H9 (cell line): ENCODE measurements around the gene APLN. TPM values are rescaled to one million over a fixed set of nuclear protein-coding genes. Genes with fewer than 3 reads are reported as not detected.

Source experiments
- DNase-seq: peaks from one replicate; pipeline ENCODE4 v3.0.0-alpha.2; 2017
- H2AFZ ChIP-seq: one replicate; pipeline ENCODE4 v1.6.1; 2013; ENCODE audit warnings: mild to moderate bottlenecking, low read length, control low read depth, moderate library complexity
- H2AK5ac ChIP-seq: 2 replicates; pipeline ENCODE4 v1.6.1; 2013; ENCODE audit warnings: low read length, control low read depth, mixed read lengths; ENCODE audit not compliant: insufficient read length
- H2BK120ac ChIP-seq: one replicate; pipeline ENCODE4 v1.6.1; 2013; ENCODE audit warnings: low read depth, mild to moderate bottlenecking, low read length, control low read depth, inconsistent platforms; ENCODE audit not compliant: poor library complexity, severe bottlenecking
- H2BK12ac ChIP-seq: 2 replicates; pipeline ENCODE4 v1.6.1; 2013; ENCODE audit warnings: low read length, control low read depth, mixed read lengths, low read depth; ENCODE audit not compliant: insufficient read length
- H2BK15ac ChIP-seq: 2 replicates; pipeline ENCODE4 v1.6.1; 2013; ENCODE audit warnings: low read depth, low read length, control low read depth
- H2BK20ac ChIP-seq: one replicate; pipeline ENCODE4 v1.6.1; 2013; ENCODE audit warnings: low read depth, mild to moderate bottlenecking, low read length, control low read depth, inconsistent platforms; ENCODE audit not compliant: poor library complexity, severe bottlenecking
- H2BK5ac ChIP-seq: 2 replicates; pipeline ENCODE4 v1.6.1; 2013; ENCODE audit warnings: low read length, control low read depth, mixed read lengths; ENCODE audit not compliant: insufficient read length
- H3K14ac ChIP-seq: 2 replicates; pipeline ENCODE4 v1.6.1; 2013; ENCODE audit warnings: low read length, control low read depth; ENCODE audit not compliant: insufficient read depth
- H3K18ac ChIP-seq: 2 replicates; pipeline ENCODE4 v1.6.1; 2013; ENCODE audit warnings: low read depth, mild to moderate bottlenecking, mixed read lengths, low read length, control low read depth; ENCODE audit not compliant: insufficient read length
- H3K23ac ChIP-seq: 2 replicates; pipeline ENCODE4 v1.6.1; 2013; ENCODE audit warnings: low read length, control low read depth, mixed read lengths, low read depth; ENCODE audit not compliant: insufficient read length
- H3K23me2 ChIP-seq: 2 replicates; pipeline ENCODE4 v1.6.1; 2013; ENCODE audit warnings: low read depth, mild to moderate bottlenecking, mixed read lengths, low read length, control low read depth; ENCODE audit not compliant: insufficient read length, poor library complexity, severe bottlenecking
- H3K27ac ChIP-seq: 2 replicates; pipeline ENCODE4 v1.5.1; 2013; ENCODE audit warnings: low read length, control low read depth, mixed read lengths, low read depth; ENCODE audit not compliant: insufficient read length
- H3K27me3 ChIP-seq: 2 replicates; pipeline ENCODE4 v1.6.1; 2013; ENCODE audit warnings: low read length, control low read depth, inconsistent platforms; ENCODE audit not compliant: insufficient read depth
- H3K4ac ChIP-seq: 2 replicates; pipeline ENCODE4 v1.6.1; 2013; ENCODE audit warnings: low read depth, mild to moderate bottlenecking, control low read depth, inconsistent platforms, low read length, moderate library complexity
- H3K4me1 ChIP-seq: 2 replicates; pipeline ENCODE4 v1.6.1; 2013; ENCODE audit warnings: low read length, control low read depth, inconsistent platforms; ENCODE audit not compliant: insufficient read depth
- H3K4me2 ChIP-seq: 2 replicates; pipeline ENCODE4 v1.6.1; 2013; ENCODE audit warnings: low read length, control low read depth, mixed read lengths; ENCODE audit not compliant: insufficient read length, insufficient read depth
- H3K56ac ChIP-seq: 2 replicates; pipeline ENCODE4 v1.6.1; 2013; ENCODE audit warnings: low read depth, mild to moderate bottlenecking, mixed read lengths, low read length, control low read depth; ENCODE audit not compliant: insufficient read length
- H3K79me1 ChIP-seq: 2 replicates; pipeline ENCODE4 v1.6.1; 2013; ENCODE audit warnings: low read depth, mild to moderate bottlenecking, moderate library complexity, low read length, control low read depth, inconsistent platforms; ENCODE audit not compliant: insufficient read depth, poor library complexity, severe bottlenecking
- H3K79me2 ChIP-seq: 2 replicates; pipeline ENCODE4 v1.6.1; 2013; ENCODE audit warnings: low read length, control low read depth, inconsistent platforms; ENCODE audit not compliant: insufficient read depth
- H3K9ac ChIP-seq: 2 replicates; pipeline ENCODE4 v1.6.1; 2013; ENCODE audit warnings: low read length, control low read depth, mixed read lengths; ENCODE audit not compliant: insufficient read length; ENCODE audit errors: extremely low read depth
- H3K9me3 ChIP-seq: one replicate; pipeline ENCODE4 v1.6.1; 2013; ENCODE audit warnings: low read depth, low read length, inconsistent platforms; ENCODE audit not compliant: control insufficient read depth
- H3T11ph ChIP-seq: one replicate; pipeline ENCODE4 v1.6.1; 2013; ENCODE audit warnings: mild to moderate bottlenecking, low read length, control low read depth, inconsistent platforms
- H4K20me1 ChIP-seq: one replicate; pipeline ENCODE4 v1.6.1; 2013; ENCODE audit not compliant: control insufficient read depth, insufficient read length, insufficient read depth
- H4K5ac ChIP-seq: 2 replicates; pipeline ENCODE4 v1.6.1; 2013; ENCODE audit warnings: low read depth, mild to moderate bottlenecking, mixed read lengths, low read length, control low read depth; ENCODE audit not compliant: insufficient read length
- H4K8ac ChIP-seq: replicated peaks from 2 replicates; pipeline ENCODE4 v1.6.1; 2013; ENCODE audit warnings: low read length, control low read depth, mixed read lengths, low read depth; ENCODE audit not compliant: insufficient read length
- H4K91ac ChIP-seq: 2 replicates; pipeline ENCODE4 v1.6.1; 2013; ENCODE audit warnings: low read depth, mild to moderate bottlenecking, moderate library complexity, mixed read lengths, low read length, control low read depth; ENCODE audit not compliant: insufficient read length
- H3K27ac Mint-ChIP-seq, 3 experiments: 2 replicates in 2 of 3; 3 replicates in 1 of 3; pipeline ENCODE4 v1.8.0; 2020 to 2021; ENCODE audit warnings: mixed read lengths in 3 of 3, mild to moderate bottlenecking in 1 of 3, moderate library complexity in 1 of 3
- H3K27me3 Mint-ChIP-seq: 2 replicates; pipeline ENCODE4 v1.8.0; 2021; ENCODE audit warnings: low read depth, mild to moderate bottlenecking, moderate library complexity, mixed read lengths
- H3K36me3 Mint-ChIP-seq, 3 experiments: 2 replicates in 2 of 3; 3 replicates in 1 of 3; pipeline ENCODE4 v1.8.0; 2020 to 2021; ENCODE audit warnings: low read depth in 3 of 3, mixed read lengths in 3 of 3; ENCODE audit not compliant: insufficient read depth in 1 of 3
- H3K4me1 Mint-ChIP-seq, 2 experiments: 2 replicates each; pipeline ENCODE4 v1.8.0; 2020; ENCODE audit warnings: mixed read lengths in 2 of 2
- H3K4me3 Mint-ChIP-seq, 2 experiments: 2 replicates in 1 of 2; 3 replicates in 1 of 2; pipeline ENCODE4 v1.8.0; 2020 to 2021; ENCODE audit warnings: mild to moderate bottlenecking in 2 of 2, mixed read lengths in 2 of 2, moderate library complexity in 1 of 2
- H3K9me3 Mint-ChIP-seq, 2 experiments: 2 replicates in 1 of 2; 3 replicates in 1 of 2; pipeline ENCODE4 v1.8.0; 2020; ENCODE audit warnings: mild to moderate bottlenecking in 2 of 2, mixed read lengths in 2 of 2, moderate library complexity in 1 of 2
- CTCF ChIP-seq: fragments of 200-600 bp; sonication (generic); conservative IDR thresholded peaks from 3 replicates; pipeline ENCODE4 v1.8.0; 2021; ENCODE audit warnings: antibody characterized with exemption, mild to moderate bottlenecking
- WGBS: extraction: QIAGEN DNeasy Blood & Tissue Kit; methylation state at CpG from one replicate; pipeline ENCODE4 v1.1.7; 2013; ENCODE audit warnings: missing lambda C conversion rate, low lambda C conversion rate, mixed read lengths; ENCODE audit not compliant: insufficient read length; ENCODE audit errors: extremely low coverage; 5-methylcytosine and 5-hydroxymethylcytosine counted together
- total RNA-seq: library from RNA; stranded (reverse); gene quantifications from 2 replicates; pipeline ENCODE4 v1.2.1, GENCODE V29; 2021

The APLN gene
- total RNA-seq, 1 experiment from 2014 or later = 0.24 TPM

DNA sequence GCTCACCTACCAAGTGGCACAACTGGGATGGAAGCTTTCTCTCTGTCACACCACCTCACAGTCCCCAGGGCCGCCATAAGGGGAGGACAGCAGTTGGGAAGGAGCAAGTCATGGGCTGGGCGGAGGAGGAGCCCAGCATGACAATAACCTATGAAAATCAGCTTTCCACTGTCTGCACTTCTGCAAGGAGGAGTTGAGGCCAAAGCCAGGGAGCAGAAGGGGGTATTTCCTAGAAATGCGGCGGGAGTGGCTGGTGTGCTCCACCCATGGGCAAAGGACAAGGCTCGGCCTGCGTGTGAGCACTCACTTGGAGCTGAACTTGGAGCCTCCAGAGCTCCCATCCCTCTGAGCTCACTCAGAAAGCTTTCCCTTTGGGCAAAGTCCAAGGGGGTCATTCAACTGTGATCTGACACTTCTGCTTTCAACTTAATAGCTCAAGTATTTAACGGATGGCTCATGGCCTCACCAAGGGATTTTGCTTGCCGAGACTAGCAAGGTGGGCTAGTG is 18.5 kb downstream of the APLN start:
- no CpG with 5 or more reads among the region's 8 CpGs for WGBS
- peaks cover 27% of the 10 kb centered on the region for H3K27me3 Mint-ChIP-seq

More for the DNA sequence above, 18.5 kb downstream of the APLN start:
- Histone ChIP-seq H3K4me1 (no peaks in the 10 kb centered on the region), H4K20me1 (no peaks in the 10 kb centered on the region), H2BK5ac (no peak overlapping the region), H4K91ac (no peak overlapping the region), H3K9me3 (peaks cover 5% of the 10 kb centered on the region), H2BK20ac (no peak overlapping the region), H2BK12ac (no peak overlapping the region), H2AFZ (no peak overlapping the region), H2AK5ac (no peak overlapping the region), H2BK15ac (no peak overlapping the region), H3K23ac (no peak overlapping the region), H4K5ac (no peak overlapping the region), H3K79me1 (no peaks in the 10 kb centered on the region), H3K27ac (no peak overlapping the region), H4K8ac (no peak overlapping the region), H3K23me2 (no peaks in the 10 kb centered on the region), H3K27me3 (no peaks in the 10 kb centered on the region), H3K4ac (no peak overlapping the region), H3K18ac (no peak overlapping the region), H3K9ac (no peak overlapping the region), H3K79me2 (no peaks in the 10 kb centered on the region), H3K4me2 (no peak overlapping the region), H3T11ph (no peak overlapping the region), H3K14ac (no peak overlapping the region), H2BK120ac (no peak overlapping the region), H3K56ac (no peak overlapping the region)
- peaks cover 3 to 53% of the 10 kb centered on the region in 2 experiments; a peak in 2 of 5 replicates for H3K9me3 Mint-ChIP-seq
- H3K36me3 Mint-ChIP-seq = no peaks in the 10 kb centered on the region
- no peak for DNase-seq
- peaks cover 0 to 12% of the 10 kb centered on the region in 2 experiments; a peak in 3 of 4 replicates for H3K4me1 Mint-ChIP-seq
- H3K4me3 Mint-ChIP-seq = no peak overlapping the region
- no peak overlapping the region for H3K27ac Mint-ChIP-seq
- TF ChIP-seq CTCF = no peak
